BE2C (cell line): ENCODE data around the gene GPR18.

Experiments
- DNase-seq: peaks from one replicate; pipeline ENCODE4 v3.0.0-alpha.2; 2020
- H3K27me3 ChIP-seq: fragments of 250-450 bp; sonication (Bioruptor Pico); 2 replicates; pipeline ENCODE4 v1.5.1; 2020; ENCODE audit warnings: mild to moderate bottlenecking
- H3K36me3 ChIP-seq: fragments of 250-450 bp; sonication (Bioruptor Pico); 2 replicates; pipeline ENCODE4 v1.5.1; 2020; ENCODE audit warnings: mild to moderate bottlenecking
- H3K4me1 ChIP-seq: fragments of 250-450 bp; sonication (Bioruptor Pico); 2 replicates; pipeline ENCODE4 v1.5.1; 2020
- H3K4me3 ChIP-seq: 2 replicates; pipeline ENCODE4 v1.5.1; 2011; ENCODE audit warnings: low read depth, low read length
- H3K9me3 ChIP-seq: fragments of 250-450 bp; sonication (Bioruptor Pico); 2 replicates; pipeline ENCODE4 v1.5.1; 2020
- TF ChIP-seq, protein P1 (sequence below): IDR thresholded peaks from 2 replicates; pipeline ENCODE4 v1.5.1; 2012; ENCODE audit warnings: mild to moderate bottlenecking, low read depth, low read length

GPR18 gene

DNA sequence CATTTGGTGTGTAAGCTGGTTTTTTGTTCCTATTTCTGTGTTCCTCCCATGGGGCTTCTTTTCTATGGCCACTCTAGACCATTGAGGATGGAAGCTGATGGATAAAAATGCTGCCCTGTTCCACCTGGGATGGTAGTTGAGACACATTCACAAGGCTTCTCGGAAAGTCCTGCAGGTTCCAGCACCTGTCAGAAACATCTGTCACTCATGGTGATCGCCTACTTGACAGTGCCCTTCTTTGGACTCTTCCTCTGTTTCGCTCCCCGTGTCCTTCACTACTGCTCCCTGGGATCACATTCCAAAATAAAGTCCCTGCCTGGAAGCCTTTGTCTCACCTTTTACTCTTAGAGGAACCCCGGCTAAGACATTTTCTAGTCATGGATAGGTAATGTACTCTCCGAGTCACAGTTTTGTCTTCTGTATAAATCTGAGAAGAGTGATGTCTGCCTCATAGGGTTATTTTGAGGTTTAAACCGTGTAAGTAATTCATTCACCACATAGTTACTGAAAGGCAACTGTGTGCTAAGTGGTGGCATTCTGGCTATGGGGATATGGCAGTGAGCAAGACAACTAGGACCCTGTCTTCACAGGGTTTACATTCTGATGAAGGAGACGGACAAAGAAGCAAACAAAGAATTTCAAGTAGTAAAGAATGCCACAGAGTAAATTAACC is 36.5 kb downstream of the GPR18 start:
- no peaks in the 10 kb centered on the region for H3K4me1 ChIP-seq
- H3K36me3 ChIP-seq = peaks cover 3% of the 10 kb centered on the region; the same call in 1 of the 2 replicates
- H3K4me3 ChIP-seq = no peak overlapping the region
- H3K9me3 ChIP-seq = no peaks in the 10 kb centered on the region
- no peak for DNase-seq
- TF ChIP-seq, protein P1, sequence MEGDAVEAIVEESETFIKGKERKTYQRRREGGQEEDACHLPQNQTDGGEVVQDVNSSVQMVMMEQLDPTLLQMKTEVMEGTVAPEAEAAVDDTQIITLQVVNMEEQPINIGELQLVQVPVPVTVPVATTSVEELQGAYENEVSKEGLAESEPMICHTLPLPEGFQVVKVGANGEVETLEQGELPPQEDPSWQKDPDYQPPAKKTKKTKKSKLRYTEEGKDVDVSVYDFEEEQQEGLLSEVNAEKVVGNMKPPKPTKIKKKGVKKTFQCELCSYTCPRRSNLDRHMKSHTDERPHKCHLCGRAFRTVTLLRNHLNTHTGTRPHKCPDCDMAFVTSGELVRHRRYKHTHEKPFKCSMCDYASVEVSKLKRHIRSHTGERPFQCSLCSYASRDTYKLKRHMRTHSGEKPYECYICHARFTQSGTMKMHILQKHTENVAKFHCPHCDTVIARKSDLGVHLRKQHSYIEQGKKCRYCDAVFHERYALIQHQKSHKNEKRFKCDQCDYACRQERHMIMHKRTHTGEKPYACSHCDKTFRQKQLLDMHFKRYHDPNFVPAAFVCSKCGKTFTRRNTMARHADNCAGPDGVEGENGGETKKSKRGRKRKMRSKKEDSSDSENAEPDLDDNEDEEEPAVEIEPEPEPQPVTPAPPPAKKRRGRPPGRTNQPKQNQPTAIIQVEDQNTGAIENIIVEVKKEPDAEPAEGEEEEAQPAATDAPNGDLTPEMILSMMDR = no peak
- H3K27me3 ChIP-seq = no peaks in the 10 kb centered on the region

DNA sequence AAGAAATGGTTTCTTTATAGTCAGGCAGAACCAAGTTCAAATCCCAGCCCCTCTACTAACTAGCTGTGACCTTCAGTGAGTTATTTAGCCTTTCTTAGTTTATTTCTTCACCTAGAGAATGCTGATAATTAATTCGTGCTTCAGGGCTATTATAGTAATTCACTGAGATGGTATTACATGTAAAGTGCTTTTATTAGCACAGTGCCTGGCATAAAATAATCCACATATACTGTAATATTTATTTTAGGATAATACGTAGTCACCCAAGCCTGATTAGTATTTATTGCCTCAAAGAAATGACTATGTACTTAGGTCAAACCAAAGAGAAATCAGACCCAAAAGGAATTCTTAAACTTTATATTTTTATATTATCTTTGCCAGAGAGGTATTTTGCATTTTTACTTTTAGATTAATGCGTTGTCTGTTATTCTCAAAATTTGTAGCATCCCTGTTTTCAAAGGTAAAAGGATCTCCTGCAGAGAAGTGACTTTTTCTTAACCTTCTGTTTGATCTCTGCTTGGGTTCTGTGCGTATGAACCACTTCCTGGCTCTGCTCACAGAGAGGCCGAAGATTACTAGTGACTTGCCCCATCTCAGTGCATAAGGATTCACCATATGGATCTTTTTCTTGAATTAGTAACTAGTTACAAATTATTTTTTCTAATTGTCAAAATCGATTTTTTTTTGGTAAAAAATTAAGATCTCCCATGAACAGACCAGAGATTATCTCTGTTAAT is 37.8 kb downstream of the GPR18 start:
- Histone ChIP-seq H3K4me1 (no peaks in the 10 kb centered on the region), H3K4me3 (no peak overlapping the region), H3K9me3 (no peaks in the 10 kb centered on the region), H3K36me3 (peaks cover 12% of the 10 kb centered on the region), H3K27me3 (no peaks in the 10 kb centered on the region)
- TF ChIP-seq, protein P1 = no peak
- DNase-seq = no peak

DNA sequence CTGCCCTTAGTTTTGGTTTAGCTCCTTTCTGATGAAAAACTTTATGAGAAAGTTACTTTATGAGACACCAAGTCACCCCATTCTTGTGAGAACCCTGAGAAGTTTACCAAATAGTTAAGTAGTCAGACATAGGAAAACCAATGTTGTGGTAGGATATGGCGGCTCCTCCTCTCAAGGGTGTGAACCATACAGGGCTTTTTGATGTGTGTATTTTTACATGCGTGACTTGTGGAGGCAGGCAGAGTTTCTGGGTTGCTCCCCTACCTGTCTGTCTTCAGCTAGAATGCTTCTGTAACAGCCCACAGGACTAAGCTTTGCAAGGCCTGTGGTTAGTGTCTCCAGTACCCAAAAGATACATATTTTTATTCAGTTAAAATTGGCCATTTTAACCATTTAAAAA is 39.2 kb downstream of the GPR18 start:
- Histone ChIP-seq H3K9me3 (no peaks in the 10 kb centered on the region), H3K27me3 (no peaks in the 10 kb centered on the region), H3K4me3 (no peak overlapping the region), H3K4me1 (no peaks in the 10 kb centered on the region), H3K36me3 (peaks cover 13% of the 10 kb centered on the region)
- TF ChIP-seq, protein P1 = no peak
- DNase-seq = no peak

DNA sequence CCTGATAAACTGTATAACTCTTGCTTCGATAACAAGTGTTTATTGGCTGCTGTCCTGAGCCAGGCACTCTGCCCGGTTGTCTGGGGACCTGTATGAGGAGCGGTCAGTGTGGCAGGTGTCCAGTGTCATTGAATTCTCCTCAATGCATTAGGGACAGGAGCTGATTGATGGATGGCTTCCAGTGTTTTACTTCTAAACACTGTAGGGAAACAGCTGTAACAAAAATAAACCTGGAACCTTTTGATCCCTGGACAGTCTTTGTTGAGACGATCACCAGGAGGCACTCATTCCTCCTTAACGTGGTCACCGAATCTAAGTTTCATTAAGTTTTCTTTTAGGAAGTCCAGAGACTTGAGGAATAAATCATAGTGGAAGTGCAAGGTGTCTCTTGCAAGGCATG is 39.6 kb downstream of the GPR18 start:
- peaks cover 13% of the 10 kb centered on the region for H3K36me3 ChIP-seq
- TF ChIP-seq, protein P1 = no peak
- no peaks in the 10 kb centered on the region for H3K27me3 ChIP-seq
- no peak overlapping the region for H3K4me3 ChIP-seq
- no peaks in the 10 kb centered on the region for H3K9me3 ChIP-seq
- no peak for DNase-seq
- no peaks in the 10 kb centered on the region for H3K4me1 ChIP-seq

DNA sequence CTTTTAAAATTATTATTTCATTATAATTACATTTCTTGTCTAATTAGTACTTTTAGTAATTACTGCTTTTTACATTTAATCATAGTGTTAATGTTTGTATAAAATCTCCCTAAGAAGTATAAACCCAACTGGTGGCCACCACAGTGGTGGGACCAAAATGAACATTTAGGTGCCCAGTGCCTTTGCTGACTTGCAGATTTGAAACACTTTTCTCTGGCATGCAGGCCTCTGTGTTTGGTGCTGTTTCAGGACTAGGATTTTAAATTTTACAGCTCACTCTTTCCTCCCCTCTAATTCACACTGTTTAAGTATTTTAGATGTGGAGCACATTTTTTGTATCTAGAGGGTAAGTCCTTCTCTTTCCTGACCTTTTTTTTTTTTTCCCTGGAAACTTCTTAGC is 40.1 kb downstream of the GPR18 start:
- Histone ChIP-seq H3K27me3 (no peaks in the 10 kb centered on the region), H3K9me3 (no peaks in the 10 kb centered on the region), H3K4me3 (no peak overlapping the region), H3K4me1 (no peaks in the 10 kb centered on the region), H3K36me3 (peaks cover 13% of the 10 kb centered on the region)
- TF ChIP-seq, protein P1 = no peak
- no peak for DNase-seq
